Activated naive CD8-positive, alpha-beta T cell (primary cell): ENCODE results near the gene ASPN.

Source experiments
- H3K27ac Mint-ChIP-seq: one replicate; pipeline ENCODE4 v1.8.0; 2021; ENCODE audit warnings: mixed read lengths
- H3K27me3 Mint-ChIP-seq: one replicate; pipeline ENCODE4 v1.8.0; 2021; ENCODE audit warnings: mixed read lengths
- H3K36me3 Mint-ChIP-seq: one replicate; pipeline ENCODE4 v1.8.0; 2021; ENCODE audit warnings: mixed read lengths
- H3K4me1 Mint-ChIP-seq: one replicate; pipeline ENCODE4 v1.8.0; 2021; ENCODE audit warnings: low read depth, mixed read lengths
- H3K4me3 Mint-ChIP-seq: one replicate; pipeline ENCODE4 v1.8.0; 2021; ENCODE audit warnings: mild to moderate bottlenecking, mixed read lengths
- H3K9me3 Mint-ChIP-seq: one replicate; pipeline ENCODE4 v1.8.0; 2021; ENCODE audit warnings: low read depth, mixed read lengths

The ASPN gene

GRCh38 chr9:92467511-92467910, 14.8 kb downstream of the ASPN start:
- Mint-ChIP-seq H3K27me3 (no peaks in the 10 kb centered on the region), H3K4me3 (no peak overlapping the region), H3K4me1 (no peaks in the 10 kb centered on the region), H3K27ac (no peak overlapping the region), H3K9me3 (no peaks in the 10 kb centered on the region), H3K36me3 (no peaks in the 10 kb centered on the region)

- Mint-ChIP-seq H3K27me3 (no peaks in the 10 kb centered on the region), H3K4me3 (no peak overlapping the region), H3K27ac (no peak overlapping the region), H3K9me3 (no peaks in the 10 kb centered on the region), H3K36me3 (peaks cover 3% of the 10 kb centered on the region), H3K4me1 (no peaks in the 10 kb centered on the region)
These were observed 15.3 kb downstream of the ASPN start for GRCh38 chr9:92467041-92467440.

- no peak overlapping the region for H3K4me3 Mint-ChIP-seq
- H3K27ac Mint-ChIP-seq, result no peak overlapping the region
- H3K4me1 Mint-ChIP-seq, result no peaks in the 10 kb centered on the region
- H3K9me3 Mint-ChIP-seq, result no peaks in the 10 kb centered on the region
- H3K36me3 Mint-ChIP-seq, result peaks cover 3% of the 10 kb centered on the region
- H3K27me3 Mint-ChIP-seq, result no peaks in the 10 kb centered on the region
These were observed 18.3 kb downstream of the ASPN start for GRCh38 chr9:92463984-92464383.

- H3K4me1 Mint-ChIP-seq, result no peaks in the 10 kb centered on the region
- H3K27me3 Mint-ChIP-seq, result no peaks in the 10 kb centered on the region
- no peak overlapping the region for H3K27ac Mint-ChIP-seq
- peaks cover 3% of the 10 kb centered on the region for H3K36me3 Mint-ChIP-seq
- no peak overlapping the region for H3K4me3 Mint-ChIP-seq
- H3K9me3 Mint-ChIP-seq, result no peaks in the 10 kb centered on the region
These were observed 18.9 kb downstream of the ASPN start for GRCh38 chr9:92463387-92463786.

- no peaks in the 10 kb centered on the region for H3K4me1 Mint-ChIP-seq
- H3K4me3 Mint-ChIP-seq, result no peak overlapping the region
- peaks cover 5% of the 10 kb centered on the region for H3K36me3 Mint-ChIP-seq
- H3K9me3 Mint-ChIP-seq, result no peaks in the 10 kb centered on the region
- no peak overlapping the region for H3K27ac Mint-ChIP-seq
- no peaks in the 10 kb centered on the region for H3K27me3 Mint-ChIP-seq
These were observed 24.7 kb downstream of the ASPN start for GRCh38 chr9:92457576-92457975.

GRCh38 chr9:92455217-92455616, 27.1 kb downstream of the ASPN start:
- Mint-ChIP-seq H3K4me3 (no peak overlapping the region), H3K36me3 (peaks cover 3% of the 10 kb centered on the region), H3K27me3 (no peaks in the 10 kb centered on the region), H3K9me3 (no peaks in the 10 kb centered on the region), H3K27ac (no peak overlapping the region), H3K4me1 (no peaks in the 10 kb centered on the region)

- Mint-ChIP-seq H3K36me3 (no peaks in the 10 kb centered on the region), H3K9me3 (no peaks in the 10 kb centered on the region), H3K4me1 (no peaks in the 10 kb centered on the region), H3K27me3 (no peaks in the 10 kb centered on the region), H3K4me3 (no peak overlapping the region), H3K27ac (no peak overlapping the region)
These were observed 35.8 kb downstream of the ASPN start for GRCh38 chr9:92446536-92446935.

- Mint-ChIP-seq H3K4me1 (peaks cover 3% of the 10 kb centered on the region), H3K9me3 (no peaks in the 10 kb centered on the region), H3K27me3 (no peaks in the 10 kb centered on the region), H3K36me3 (no peaks in the 10 kb centered on the region), H3K27ac (no peak overlapping the region), H3K4me3 (no peak overlapping the region)
These were observed 37.5 kb downstream of the ASPN start for GRCh38 chr9:92444841-92445240.

- no peaks in the 10 kb centered on the region for H3K9me3 Mint-ChIP-seq
- no peaks in the 10 kb centered on the region for H3K36me3 Mint-ChIP-seq
- no peaks in the 10 kb centered on the region for H3K27me3 Mint-ChIP-seq
- H3K27ac Mint-ChIP-seq, result no peak overlapping the region
- no peak overlapping the region for H3K4me3 Mint-ChIP-seq
- H3K4me1 Mint-ChIP-seq, result peaks cover 3% of the 10 kb centered on the region
These were observed 41.6 kb downstream of the ASPN start for GRCh38 chr9:92440751-92441046.

GRCh38 chr9:92439921-92440750, 42.2 kb downstream of the ASPN start:
- Mint-ChIP-seq H3K27me3 (no peaks in the 10 kb centered on the region), H3K9me3 (no peaks in the 10 kb centered on the region), H3K27ac (no peak overlapping the region), H3K4me3 (no peak overlapping the region), H3K4me1 (peaks cover 3% of the 10 kb centered on the region), H3K36me3 (no peaks in the 10 kb centered on the region)

- peaks cover 3% of the 10 kb centered on the region for H3K4me1 Mint-ChIP-seq
- no peaks in the 10 kb centered on the region for H3K27me3 Mint-ChIP-seq
- H3K4me3 Mint-ChIP-seq, result no peak overlapping the region
- H3K36me3 Mint-ChIP-seq, result no peaks in the 10 kb centered on the region
- H3K9me3 Mint-ChIP-seq, result no peaks in the 10 kb centered on the region
- H3K27ac Mint-ChIP-seq, result no peak overlapping the region
These were observed 43.3 kb downstream of the ASPN start for GRCh38 chr9:92438900-92439526.

GRCh38 chr9:92435263-92435662, 47.0 kb downstream of the ASPN start:
- Mint-ChIP-seq H3K4me3 (no peak overlapping the region), H3K36me3 (no peaks in the 10 kb centered on the region), H3K9me3 (no peaks in the 10 kb centered on the region), H3K27me3 (no peaks in the 10 kb centered on the region), H3K4me1 (peaks cover under 1% of the 10 kb centered on the region), H3K27ac (no peak overlapping the region)

GRCh38 chr9:92432972-92433548, 49.2 kb downstream of the ASPN start:
- Mint-ChIP-seq H3K27ac (no peak overlapping the region), H3K27me3 (no peaks in the 10 kb centered on the region), H3K9me3 (no peaks in the 10 kb centered on the region), H3K36me3 (peaks cover 2% of the 10 kb centered on the region), H3K4me3 (no peak overlapping the region), H3K4me1 (no peaks in the 10 kb centered on the region)

GRCh38 chr9:92432350-92432749, 50.0 kb downstream of the ASPN start:
- Mint-ChIP-seq H3K9me3 (no peaks in the 10 kb centered on the region), H3K4me3 (no peak overlapping the region), H3K27ac (no peak overlapping the region), H3K4me1 (no peaks in the 10 kb centered on the region), H3K27me3 (no peaks in the 10 kb centered on the region), H3K36me3 (peaks cover 2% of the 10 kb centered on the region)

GRCh38 chr9:92429836-92430235, 52.5 kb downstream of the ASPN start:
- Mint-ChIP-seq H3K27me3 (no peaks in the 10 kb centered on the region), H3K36me3 (peaks cover 2% of the 10 kb centered on the region), H3K4me3 (no peak overlapping the region), H3K4me1 (no peaks in the 10 kb centered on the region), H3K9me3 (no peaks in the 10 kb centered on the region), H3K27ac (no peak overlapping the region)
